Osteoblast (primary cell): ENCODE data around the gene FAM83C. TPM values are rescaled to one million over a fixed set of nuclear protein-coding genes. Genes with fewer than 3 reads are reported as not detected.

Experiments
- DNase-seq: peaks from one replicate; pipeline ENCODE4 v3.0.0; 2011; ENCODE audit warnings: low spot score, mixed read lengths; ENCODE audit not compliant: insufficient read length; ENCODE audit errors: missing footprints
- H2AFZ ChIP-seq: 2 replicates; pipeline ENCODE4 v1.6.0; 2011; ENCODE audit warnings: mild to moderate bottlenecking, low read length
- H3K27ac ChIP-seq: 2 replicates; pipeline ENCODE4 v1.5.1; 2011; ENCODE audit warnings: mild to moderate bottlenecking, low read depth, low read length, moderate library complexity
- H3K27me3 ChIP-seq: 2 replicates; pipeline ENCODE4 v1.6.0; 2012; ENCODE audit warnings: mild to moderate bottlenecking, control low read depth, inconsistent platforms, low read length, moderate library complexity; ENCODE audit not compliant: insufficient read depth
- H3K36me3 ChIP-seq: 2 replicates; pipeline ENCODE4 v1.5.1; 2011; ENCODE audit warnings: mild to moderate bottlenecking, low read length, control low read depth, moderate library complexity; ENCODE audit not compliant: insufficient read depth
- H3K4me1 ChIP-seq: 2 replicates; pipeline ENCODE4 v1.5.1; 2011; ENCODE audit warnings: mild to moderate bottlenecking, low read length, control low read depth, moderate library complexity; ENCODE audit not compliant: insufficient read depth
- H3K4me2 ChIP-seq: 2 replicates; pipeline ENCODE4 v1.6.0; 2011; ENCODE audit warnings: mild to moderate bottlenecking, low read length; ENCODE audit not compliant: insufficient read depth
- H3K4me3 ChIP-seq: fragments of 200-600 bp; sonication (generic); 3 replicates; pipeline ENCODE4 v1.5.1; 2012; ENCODE audit warnings: mild to moderate bottlenecking, low read length, inconsistent platforms; ENCODE audit not compliant: insufficient read depth
- H3K79me2 ChIP-seq: 2 replicates; pipeline ENCODE4 v1.6.0; 2012; ENCODE audit warnings: mild to moderate bottlenecking, low read length, control low read depth, inconsistent platforms; ENCODE audit not compliant: insufficient read depth
- H3K9me3 ChIP-seq: 2 replicates; pipeline ENCODE4 v1.5.1; 2011; ENCODE audit warnings: low read depth, low read length, control low read depth
- H4K20me1 ChIP-seq: 2 replicates; pipeline ENCODE4 v1.6.0; 2012; ENCODE audit warnings: mild to moderate bottlenecking, low read length, control low read depth; ENCODE audit not compliant: insufficient read depth
- total RNA-seq: library from RNA; depleted of rRNA; stranded (reverse); fragments of >200 nt; gene quantifications from 2 replicates; pipeline ENCODE4 v1.2.3, GENCODE V29; 2012
- TF ChIP-seq, protein P1 (sequence below): IDR thresholded peaks from 2 replicates; pipeline ENCODE4 v1.5.1; 2011; ENCODE audit warnings: mild to moderate bottlenecking, low read depth, low read length, moderate library complexity; ENCODE audit errors: extremely low read depth

FAM83C gene
- total RNA-seq, 1 donor = not detected

DNA sequence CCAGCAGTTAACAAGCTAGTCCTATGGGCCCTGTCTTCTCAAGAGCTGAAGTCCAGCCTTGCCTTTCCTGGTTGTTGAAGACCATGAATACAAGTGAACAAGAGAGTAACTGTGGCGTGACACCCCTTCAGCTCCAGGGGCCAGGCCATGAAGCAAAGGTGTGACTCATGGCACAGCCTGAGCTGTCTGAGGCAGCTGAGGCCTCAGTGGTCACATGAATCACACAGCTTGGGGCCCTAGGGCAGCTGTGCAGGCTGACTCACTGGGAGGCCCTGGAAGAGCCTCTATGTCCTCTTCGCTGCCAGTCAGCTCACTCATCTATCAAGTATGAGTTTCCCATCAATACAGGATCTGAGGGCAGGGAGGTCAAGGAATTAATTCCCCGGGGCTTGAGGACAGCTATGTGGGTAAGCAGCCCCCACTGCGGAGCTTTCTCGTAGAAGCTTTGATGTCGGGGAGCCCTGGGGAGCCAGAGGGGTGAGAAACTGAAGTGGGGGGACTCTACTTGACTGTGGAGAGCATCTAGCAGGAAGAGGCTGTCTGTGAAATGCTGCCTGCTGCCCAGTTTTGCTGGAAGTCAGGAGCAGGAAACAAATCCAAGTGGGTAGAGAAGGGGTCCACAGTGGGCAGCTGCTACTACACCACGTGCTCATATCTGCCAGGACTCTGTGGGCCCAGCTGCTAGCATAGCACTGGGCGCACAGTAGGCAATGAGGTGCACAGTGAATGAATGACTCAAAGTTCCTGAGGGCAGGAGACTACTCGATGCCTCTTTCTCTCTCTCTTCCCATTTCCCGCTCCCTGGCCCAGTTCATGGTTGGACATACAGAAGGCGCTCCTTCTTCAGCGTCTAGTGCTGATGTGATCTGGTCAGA is 13.7 kb upstream of the FAM83C start:
- peak overlapping the region; percentile 39 for H3K4me2 ChIP-seq
- peak overlapping the region; percentile 17 for H3K4me3 ChIP-seq
- no peaks in the 10 kb centered on the region for H3K27me3 ChIP-seq
- TF ChIP-seq, protein P1, sequence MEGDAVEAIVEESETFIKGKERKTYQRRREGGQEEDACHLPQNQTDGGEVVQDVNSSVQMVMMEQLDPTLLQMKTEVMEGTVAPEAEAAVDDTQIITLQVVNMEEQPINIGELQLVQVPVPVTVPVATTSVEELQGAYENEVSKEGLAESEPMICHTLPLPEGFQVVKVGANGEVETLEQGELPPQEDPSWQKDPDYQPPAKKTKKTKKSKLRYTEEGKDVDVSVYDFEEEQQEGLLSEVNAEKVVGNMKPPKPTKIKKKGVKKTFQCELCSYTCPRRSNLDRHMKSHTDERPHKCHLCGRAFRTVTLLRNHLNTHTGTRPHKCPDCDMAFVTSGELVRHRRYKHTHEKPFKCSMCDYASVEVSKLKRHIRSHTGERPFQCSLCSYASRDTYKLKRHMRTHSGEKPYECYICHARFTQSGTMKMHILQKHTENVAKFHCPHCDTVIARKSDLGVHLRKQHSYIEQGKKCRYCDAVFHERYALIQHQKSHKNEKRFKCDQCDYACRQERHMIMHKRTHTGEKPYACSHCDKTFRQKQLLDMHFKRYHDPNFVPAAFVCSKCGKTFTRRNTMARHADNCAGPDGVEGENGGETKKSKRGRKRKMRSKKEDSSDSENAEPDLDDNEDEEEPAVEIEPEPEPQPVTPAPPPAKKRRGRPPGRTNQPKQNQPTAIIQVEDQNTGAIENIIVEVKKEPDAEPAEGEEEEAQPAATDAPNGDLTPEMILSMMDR = no peak
- H3K36me3 ChIP-seq = peaks cover 2% of the 10 kb centered on the region
- no peak overlapping the region for H2AFZ ChIP-seq
- peak overlapping the region; percentile 96 for H3K27ac ChIP-seq
- no peaks in the 10 kb centered on the region for H3K79me2 ChIP-seq
- peak; percentile 95 for DNase-seq
- peaks cover 89% of the 10 kb centered on the region for H3K4me1 ChIP-seq
- H4K20me1 ChIP-seq = no peaks in the 10 kb centered on the region
- H3K9me3 ChIP-seq = no peaks in the 10 kb centered on the region

DNA sequence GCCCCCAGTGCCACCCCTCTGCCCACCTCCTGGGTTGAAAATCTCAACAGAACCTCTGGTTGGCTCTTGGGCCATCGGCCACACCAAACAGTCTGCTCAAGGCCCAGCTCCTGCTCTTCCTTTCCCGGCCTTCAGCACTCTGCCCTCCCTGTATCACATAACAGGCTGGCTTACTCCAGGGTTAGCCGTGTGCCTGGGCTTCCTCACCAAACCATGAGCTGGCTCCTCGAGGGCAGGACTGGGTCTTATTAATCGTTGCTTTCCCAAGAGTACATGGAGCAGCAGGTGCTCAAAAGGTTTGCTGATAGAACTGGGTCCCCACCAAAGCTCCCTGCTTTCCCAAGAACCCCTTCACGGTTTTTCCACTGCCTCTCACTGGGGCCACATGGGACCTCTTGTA is 12.7 kb upstream of the FAM83C start:
- Histone ChIP-seq H3K27ac (peak overlapping the region; percentile 96), H3K9me3 (no peaks in the 10 kb centered on the region), H3K4me3 (no peak overlapping the region), H3K36me3 (peaks cover 2% of the 10 kb centered on the region), H4K20me1 (no peaks in the 10 kb centered on the region), H3K79me2 (no peaks in the 10 kb centered on the region), H3K27me3 (no peaks in the 10 kb centered on the region), H3K4me1 (peaks cover 87% of the 10 kb centered on the region), H2AFZ (no peak overlapping the region), H3K4me2 (peak overlapping the region; percentile 14)
- DNase-seq = peak; percentile 11
- TF ChIP-seq, protein P1 = no peak

DNA sequence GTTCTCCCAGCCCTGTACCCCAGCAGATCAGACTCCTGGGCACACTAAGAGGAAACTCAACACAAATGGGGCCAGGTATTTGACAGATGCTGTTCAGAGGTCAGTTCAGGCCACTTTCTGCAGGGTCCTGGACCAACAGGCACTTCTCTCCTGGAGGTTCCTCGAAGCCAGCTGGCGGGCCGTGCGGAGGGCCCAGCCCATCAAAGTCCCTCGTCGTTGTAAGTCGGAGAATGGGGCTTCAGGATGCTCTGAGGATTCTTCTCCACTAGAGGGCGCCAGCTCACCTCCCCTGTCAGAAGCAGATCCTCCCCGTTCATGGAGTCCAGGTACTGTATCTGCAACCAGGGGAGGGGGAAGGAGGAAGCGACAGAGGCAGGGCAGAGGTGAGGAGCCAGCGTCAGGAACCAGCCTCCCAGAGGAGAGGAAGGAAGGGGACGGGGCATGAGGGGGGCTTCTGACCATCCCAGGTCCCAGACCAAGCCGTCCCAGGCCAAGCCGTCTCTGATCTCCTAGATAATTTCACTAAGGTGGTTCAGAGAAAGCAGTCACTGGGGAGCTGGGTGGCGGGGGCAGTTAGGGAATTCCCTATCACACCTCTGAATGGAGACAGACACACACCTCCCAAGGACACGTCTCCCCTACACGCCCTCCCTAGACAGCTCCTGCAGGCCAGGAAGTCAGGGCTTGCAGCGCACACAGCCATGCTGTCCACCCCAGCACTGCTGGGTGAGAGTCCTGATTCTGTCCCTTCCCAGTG is 11.7 kb upstream of the FAM83C start:
- Histone ChIP-seq H3K36me3 (peaks cover 2% of the 10 kb centered on the region), H2AFZ (peak overlapping the region; percentile 46), H4K20me1 (no peaks in the 10 kb centered on the region), H3K27ac (peak overlapping the region; percentile 96), H3K4me2 (no peak overlapping the region), H3K9me3 (no peaks in the 10 kb centered on the region), H3K79me2 (no peaks in the 10 kb centered on the region), H3K27me3 (no peaks in the 10 kb centered on the region), H3K4me3 (no peak overlapping the region), H3K4me1 (peaks cover 79% of the 10 kb centered on the region)
- TF ChIP-seq, protein P1 = peak; percentile 92
- peak; percentile 90 for DNase-seq

DNA sequence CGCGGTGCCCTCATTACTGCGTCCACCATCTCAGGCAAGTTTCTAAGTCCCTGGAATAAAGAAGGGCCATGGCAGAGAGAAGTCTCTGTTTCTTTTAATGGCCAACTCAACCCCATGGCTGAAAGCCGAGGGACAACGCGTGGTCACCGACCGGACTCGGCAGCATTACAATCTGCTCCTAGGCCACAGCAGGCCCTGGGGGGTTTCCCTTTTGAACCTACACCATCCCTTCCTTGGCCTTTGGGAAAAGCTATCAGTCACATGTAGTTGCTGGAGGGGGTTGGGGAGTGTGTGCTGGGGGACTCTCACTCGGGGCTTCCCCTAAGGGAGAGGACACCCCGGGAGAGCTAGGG is 11.1 kb upstream of the FAM83C start:
- H3K4me1 ChIP-seq = peaks cover 73% of the 10 kb centered on the region
- H3K4me2 ChIP-seq = peak overlapping the region; percentile 39
- no peak for DNase-seq
- no peak overlapping the region for H3K4me3 ChIP-seq
- H2AFZ ChIP-seq = peak overlapping the region; percentile 46
- H3K36me3 ChIP-seq = peaks cover 2% of the 10 kb centered on the region
- H3K27ac ChIP-seq = peak overlapping the region; percentile 96
- no peaks in the 10 kb centered on the region for H4K20me1 ChIP-seq
- TF ChIP-seq, protein P1 = no peak
- H3K9me3 ChIP-seq = no peaks in the 10 kb centered on the region
- H3K27me3 ChIP-seq = no peaks in the 10 kb centered on the region
- H3K79me2 ChIP-seq = no peaks in the 10 kb centered on the region
